Ecto neural progenitor cell (in vitro differentiated cells): ENCODE data around the gene FUT7.
A peak's percentile ranks its signal among the peaks of the same experiment; 100 is the strongest.

Source experiments
- DNase-seq: peaks from one replicate; pipeline ENCODE4 v3.0.0-alpha.2; 2018; ENCODE audit warnings: low spot score

FUT7 gene, protein sequence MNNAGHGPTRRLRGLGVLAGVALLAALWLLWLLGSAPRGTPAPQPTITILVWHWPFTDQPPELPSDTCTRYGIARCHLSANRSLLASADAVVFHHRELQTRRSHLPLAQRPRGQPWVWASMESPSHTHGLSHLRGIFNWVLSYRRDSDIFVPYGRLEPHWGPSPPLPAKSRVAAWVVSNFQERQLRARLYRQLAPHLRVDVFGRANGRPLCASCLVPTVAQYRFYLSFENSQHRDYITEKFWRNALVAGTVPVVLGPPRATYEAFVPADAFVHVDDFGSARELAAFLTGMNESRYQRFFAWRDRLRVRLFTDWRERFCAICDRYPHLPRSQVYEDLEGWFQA

DNA sequence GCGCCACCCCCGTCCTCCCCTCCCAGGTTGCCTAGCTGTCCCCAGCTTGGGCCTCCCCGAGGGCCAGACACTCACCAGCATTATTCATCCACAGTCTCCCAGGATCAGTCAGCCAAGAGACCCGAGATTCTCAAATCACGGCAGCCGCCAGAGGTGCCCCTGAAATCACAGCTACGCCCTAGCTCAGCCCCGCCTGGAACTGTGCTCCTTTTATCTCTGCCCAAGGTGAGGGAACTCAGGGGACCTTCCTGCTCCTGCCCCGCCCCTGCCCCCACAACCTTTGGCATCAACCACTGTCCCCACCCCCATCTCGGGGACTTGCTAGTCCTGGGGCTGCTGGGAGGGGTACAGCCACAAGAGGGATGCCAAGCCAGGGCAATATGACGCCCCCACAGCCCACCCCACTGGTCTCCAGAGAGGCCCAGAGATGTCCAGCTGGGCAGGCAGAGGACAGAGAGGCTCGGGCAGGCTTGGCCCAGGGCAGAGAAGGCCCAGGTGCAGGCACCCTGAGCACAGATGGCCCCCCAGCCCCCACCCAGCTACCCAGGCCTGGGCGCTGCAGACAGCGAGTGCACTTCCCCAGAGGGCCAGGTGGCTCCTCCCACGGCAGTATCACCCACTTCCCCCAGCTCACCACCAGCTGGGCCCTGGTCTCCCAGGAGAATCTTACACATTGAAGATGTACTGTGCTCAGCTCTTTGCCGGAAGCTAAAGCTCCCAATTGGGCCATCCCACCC, at the start of gene FUT7:
FUT7 (minus strand) TSS at position 185 of the 737 bp plus-strand sequence; CDS start at position 88, 97 bp downstream.
- DNase-seq = no peak

DNA sequence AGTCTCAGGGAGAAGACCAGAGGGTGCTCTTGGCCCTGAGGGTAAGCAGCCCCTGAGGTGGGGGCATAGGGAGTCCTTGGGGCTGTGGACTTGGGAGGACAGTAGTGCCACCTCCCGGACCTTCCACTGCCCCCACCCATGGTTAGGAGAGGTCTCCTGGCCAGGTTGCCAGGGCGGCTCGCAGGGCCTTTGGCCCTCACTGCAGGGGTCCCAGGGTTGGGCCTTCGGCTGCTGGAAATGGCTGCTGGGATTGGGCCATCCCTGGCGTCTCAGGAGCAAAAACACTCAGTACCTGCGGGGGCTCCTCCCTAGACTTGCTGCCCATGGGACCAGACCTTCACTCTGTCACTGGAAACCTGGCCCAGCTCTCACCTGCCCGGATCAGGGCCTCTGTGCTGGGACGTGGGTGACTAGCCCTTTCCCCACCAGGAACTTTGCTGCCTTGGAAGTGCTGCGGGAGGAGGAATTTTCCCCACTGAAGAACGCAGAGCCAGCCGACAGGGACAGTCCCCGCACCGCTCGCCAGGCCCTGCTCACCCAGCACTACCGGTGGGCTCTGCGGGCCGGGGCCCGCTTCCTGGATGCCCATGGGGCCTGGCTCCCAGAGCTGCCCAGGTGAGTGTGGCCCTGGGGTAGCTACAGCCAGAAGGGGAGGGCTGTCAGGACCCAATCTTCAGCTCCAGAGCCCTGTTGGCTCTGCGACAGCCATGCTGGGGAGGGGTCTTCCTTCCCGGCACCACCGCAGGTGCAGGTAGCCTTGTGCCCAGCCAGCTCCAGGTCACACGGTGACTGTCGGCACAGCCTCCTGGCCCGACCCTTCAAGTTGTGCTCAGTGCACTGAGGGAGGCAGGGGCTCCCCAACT, 48.6 kb upstream of the FUT7 start:
- DNase-seq = no peak

DNA sequence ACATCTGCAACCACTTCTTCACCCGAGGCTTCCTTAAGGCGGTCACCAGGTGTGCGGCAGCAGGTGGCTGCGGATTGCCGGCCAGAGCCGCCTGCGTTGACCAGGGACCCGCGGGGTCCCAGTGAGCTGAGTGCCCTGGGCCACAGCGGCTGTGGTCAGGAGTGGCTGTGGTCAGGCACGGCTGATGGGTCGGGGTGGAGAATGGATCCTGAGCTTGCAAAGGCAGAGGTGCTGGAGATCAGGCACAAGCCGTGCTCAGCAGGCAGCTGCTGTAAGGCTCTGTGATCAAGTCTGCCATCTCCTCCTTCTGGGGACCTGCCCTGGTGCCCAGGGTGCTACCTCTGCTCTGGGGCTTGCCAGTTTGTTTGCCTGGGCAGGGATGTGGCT, 47.5 kb upstream of the FUT7 start:
- DNase-seq = no peak

DNA sequence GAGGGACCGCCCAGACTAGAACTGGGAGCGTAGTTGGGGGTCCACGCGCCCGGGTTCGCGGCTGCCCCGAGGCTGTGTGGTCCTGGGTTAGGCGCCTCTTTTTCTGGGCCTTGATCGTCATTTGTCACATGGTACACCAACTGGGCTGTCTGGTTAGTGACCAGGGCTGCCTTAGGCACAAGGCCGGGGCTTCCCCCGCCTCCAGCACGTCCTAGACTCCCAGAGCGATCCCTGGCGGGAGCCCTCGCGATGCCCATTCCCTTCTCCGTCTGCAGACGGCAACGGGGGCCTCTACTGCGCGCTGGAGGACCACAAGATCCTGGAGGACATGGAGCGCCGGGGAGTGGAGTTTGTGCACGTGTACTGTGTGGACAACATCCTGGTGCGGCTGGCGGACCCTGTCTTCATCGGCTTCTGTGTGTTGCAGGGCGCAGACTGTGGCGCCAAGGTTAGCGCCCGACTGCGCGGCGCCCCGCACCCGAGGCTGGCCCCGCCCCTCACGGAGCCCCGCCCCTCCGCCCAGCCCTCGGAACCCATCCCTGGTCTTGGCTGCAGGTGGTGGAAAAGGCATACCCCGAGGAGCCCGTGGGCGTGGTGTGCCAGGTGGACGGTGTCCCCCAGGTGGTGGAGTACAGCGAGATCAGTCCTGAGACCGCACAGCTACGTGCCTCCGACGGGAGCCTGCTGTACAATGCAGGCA, 47.0 kb upstream of the FUT7 start:
- DNase-seq = peak; percentile 69

DNA sequence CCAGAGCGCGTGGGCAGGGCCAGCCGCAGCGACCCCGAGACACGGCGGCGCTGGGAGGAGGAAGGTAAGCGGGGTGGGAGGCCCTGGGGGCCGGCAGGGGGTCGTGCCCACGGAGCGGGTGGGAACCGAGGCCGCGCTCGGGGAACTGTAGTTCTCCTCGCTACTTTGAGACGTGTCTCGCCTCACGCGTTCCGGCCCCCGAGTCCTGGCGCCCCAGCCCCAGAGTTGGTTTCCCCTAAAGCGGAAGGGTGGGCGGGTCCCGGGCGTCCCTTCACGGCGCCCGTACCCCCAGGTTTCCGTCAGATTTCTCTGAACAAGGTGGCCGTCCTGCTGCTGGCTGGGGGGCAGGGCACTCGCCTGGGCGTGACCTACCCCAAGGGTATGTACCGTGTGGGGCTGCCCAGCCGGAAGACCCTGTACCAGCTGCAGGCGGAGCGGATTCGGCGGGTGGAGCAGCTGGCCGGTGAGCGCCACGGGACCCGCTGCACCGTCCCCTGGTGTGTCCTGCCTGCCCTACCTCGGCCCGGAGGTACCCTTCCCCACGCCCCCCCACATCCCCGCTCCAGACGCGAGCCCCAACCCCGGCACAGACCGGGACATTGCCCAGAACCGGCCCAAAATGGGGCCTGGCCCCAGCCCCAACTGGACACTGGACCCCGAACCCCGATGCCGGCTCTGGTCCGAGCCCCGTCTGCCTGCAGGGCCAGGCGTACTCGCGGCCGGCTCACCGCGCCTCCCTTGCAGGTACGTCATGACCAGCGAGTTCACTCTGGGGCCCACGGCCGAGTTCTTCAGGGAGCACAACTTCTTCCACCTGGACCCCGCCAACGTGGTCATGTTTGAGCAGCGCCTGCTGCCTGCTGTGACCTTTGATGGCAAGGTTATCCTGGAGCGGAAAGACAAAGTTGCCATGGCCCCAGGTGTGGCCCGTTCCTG, 46.1 kb upstream of the FUT7 start:
- peak; percentile 57 for DNase-seq

DNA sequence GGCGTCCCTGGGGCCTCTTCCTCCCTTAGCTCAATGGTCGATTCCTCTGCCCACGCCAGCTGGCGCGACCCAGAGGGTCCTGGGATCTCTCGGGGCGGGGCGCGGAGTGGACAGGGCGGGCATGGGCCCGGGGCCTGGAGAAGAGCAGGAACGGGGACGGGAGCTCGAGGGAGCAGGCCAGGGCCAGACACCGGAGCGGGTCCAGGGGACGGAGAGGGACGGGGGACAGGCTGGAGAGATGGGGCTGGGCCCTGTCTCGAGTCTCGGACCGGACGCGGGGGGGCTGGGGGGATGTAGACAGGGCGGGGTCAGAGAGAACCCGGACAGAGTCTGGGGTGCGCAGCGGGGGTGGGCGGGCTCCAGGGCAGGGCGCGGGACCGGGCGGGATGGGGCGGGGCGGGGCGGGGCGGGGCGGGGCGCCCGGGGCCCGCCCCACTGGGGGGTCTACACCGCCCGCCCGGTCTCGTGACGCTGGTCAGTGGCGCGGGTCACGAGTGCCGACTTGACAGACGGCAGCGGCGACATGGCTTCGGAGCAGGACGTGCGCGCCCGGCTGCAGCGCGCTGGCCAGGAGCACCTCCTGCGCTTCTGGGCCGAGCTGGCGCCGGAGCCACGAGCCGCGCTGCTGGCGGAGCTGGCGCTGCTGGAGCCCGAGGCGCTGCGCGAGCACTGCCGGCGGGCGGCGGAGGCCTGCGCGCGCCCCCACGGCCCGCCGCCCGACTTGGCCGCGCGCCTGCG, 45.3 kb upstream of the FUT7 start, which contains the start of gene UAP1L1:
UAP1L1 (plus strand) TSS at position 508 of the 738 bp plus-strand sequence; CDS start at position 524, 16 bp downstream.
- peak; percentile 59 for DNase-seq

DNA sequence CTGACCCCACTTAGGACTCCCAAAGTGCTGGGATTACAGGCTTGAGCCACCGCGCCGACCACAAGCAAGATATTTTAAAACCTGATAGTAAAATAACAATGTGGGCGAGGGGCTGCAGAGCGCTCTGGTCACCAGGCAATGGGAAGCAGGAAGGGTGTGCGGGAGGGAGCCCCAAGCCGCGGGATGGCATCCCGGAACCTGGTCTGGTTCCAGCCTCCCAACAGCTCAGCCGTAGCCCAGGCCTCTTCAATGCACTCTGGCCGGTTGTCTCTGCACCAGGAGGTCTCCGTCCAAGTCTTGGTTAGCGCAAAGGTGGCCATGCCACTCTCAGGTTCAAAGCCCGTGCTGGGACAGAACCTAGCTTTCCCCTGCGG, 44.7 kb upstream of the FUT7 start:
- no peak for DNase-seq

DNA sequence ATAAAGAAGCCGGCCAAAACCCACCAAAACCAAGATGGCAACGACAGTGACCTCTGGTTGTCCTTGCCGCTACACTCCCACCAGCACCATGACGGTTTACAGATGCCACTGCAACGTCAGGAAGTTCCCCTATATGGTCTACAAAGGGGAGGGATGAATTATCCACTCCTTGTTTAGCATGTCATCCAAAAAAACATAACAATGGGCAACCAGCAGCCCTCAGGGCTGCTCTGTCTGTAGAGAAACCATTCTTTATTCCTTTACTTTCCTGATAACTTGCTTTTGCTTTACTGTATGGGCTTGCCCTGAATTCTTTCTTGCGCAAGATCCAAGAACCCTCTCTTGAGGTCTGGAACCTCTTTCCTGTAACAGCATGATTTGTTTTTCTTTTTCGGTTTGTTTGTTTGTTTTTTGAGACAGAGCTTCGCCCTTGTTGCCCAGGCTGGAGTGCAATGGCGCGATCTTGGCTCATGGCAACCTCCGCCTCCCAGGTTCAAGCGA, 43.4 kb upstream of the FUT7 start:
- no peak for DNase-seq

DNA sequence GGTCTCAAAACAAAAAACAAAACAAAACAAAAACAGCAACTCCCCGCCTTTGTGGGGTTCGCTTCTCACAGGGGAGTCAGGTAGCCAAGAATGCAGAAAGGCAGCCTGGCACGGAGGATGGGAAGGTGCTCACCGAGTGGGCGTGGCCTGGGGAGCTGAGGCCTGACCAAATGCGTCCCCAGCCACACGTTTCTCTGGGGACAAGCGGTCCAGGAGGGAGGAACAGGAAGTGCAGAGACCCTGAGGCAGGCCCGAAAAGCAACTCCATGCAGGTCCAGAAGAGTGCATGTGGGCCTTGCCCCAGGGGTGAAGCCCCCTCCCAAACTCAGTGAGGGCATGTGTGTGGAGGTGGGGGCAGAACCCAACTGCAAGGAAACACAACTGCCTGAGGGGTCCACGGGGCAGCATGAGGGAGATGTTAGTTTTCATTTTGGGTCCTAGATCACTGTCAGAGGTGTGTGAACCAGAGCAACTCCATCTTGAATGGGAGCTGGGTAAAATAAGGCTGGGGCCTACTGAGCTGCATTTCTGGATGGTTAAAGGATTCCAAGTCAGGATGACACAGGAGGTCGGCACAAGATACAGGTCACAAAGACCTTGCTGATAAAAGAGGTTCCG, 42.9 kb upstream of the FUT7 start:
- DNase-seq = no peak

DNA sequence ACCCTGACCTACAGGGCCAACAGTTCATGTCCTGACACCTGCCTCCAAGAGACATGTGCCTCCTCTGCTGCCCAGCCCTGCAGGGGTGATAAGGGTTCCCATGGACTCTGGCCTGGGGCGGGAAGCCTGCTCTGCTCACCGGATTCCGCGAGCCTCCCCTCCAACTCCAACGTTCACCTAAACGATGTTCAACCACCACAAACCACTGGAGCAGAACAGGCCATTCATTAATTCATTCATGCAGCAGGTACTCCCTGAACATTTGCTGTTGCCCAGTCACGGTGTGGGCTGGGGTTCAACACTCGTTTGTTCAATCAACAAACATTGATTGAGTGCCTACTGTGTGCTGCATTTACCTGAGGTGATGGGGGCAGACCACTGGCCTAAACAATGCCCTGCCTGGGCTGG, 42.1 kb upstream of the FUT7 start:
- DNase-seq = no peak

DNA sequence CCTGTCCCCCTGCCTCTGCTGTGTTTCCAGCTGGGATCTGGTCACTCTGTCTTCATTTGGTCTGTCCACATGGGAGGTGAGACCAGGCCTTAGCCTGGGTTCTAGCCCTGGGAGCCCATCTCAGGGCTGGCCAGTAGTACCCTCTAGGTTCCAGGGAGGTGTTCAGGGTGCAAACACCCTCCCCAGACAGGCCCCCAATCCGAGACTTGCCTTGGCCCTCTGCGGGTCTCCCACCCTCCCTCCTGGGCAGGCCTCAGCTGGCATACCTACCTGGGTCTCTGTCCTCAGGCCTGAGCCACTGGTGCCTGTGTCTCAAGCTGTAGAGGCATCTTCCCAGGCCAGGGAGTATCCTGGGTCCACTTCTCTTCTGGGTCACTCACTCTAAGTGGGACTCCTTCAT, 39.4 kb upstream of the FUT7 start:
- no peak for DNase-seq

DNA sequence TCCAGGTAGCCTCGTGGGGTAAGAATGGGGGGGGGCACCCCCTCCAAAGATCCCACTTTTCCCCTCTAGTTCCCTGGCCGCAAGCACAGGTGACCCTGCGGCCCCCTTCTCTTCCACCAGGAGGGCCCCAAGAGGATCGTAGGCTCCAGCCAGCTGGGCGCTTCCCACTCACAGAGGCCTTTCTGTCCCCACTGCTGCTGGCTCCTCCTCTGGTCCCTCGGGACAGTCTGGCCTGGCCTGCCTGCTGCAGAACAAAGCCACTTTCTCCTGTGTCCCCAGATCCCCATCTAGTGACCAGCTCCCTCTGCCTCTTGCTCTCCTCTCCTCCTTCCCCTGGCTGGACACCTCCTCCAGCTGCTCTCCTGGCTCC, 39.0 kb upstream of the FUT7 start:
- DNase-seq = peak; percentile 77

DNA sequence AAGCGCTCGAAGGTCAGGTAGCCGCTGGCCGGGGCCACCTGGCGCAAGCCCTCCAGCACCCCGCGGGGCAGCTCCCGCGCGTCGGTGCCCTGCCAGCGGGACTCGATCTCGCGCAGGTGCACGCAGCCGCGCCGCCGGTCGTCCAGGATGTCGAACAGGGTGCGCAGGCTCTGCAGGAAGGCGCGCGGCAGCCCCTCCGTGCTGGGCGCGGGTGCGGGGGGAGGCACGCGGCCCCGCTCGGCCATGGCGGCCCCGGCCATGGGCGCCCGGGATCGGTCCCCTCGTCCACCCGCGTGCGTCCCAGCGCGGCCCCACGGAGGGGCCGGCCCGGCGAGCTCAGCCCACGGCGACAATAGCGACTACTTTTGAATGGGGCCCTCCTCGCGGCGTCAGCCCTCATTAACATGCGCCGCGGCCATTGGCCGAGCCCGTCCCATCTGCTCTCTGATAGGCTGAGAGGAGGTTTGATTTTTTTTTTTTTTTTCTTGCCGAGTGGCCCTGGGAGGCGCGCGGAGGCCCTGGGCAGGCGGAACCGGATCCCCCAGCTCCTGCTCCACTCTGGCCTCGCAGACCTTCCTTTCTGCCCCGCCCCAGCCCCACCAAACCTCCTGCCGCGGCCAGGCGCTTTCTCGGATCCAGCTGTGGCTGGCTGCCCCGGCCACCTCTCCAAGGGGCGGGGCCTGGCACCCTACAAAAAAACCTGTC, 38.5 kb upstream of the FUT7 start, which contains the start of gene SAPCD2:
SAPCD2 (minus strand) TSS at position 357 of the 705 bp plus-strand sequence; CDS start at position 260, 97 bp downstream.
- peak; percentile 92 for DNase-seq

DNA sequence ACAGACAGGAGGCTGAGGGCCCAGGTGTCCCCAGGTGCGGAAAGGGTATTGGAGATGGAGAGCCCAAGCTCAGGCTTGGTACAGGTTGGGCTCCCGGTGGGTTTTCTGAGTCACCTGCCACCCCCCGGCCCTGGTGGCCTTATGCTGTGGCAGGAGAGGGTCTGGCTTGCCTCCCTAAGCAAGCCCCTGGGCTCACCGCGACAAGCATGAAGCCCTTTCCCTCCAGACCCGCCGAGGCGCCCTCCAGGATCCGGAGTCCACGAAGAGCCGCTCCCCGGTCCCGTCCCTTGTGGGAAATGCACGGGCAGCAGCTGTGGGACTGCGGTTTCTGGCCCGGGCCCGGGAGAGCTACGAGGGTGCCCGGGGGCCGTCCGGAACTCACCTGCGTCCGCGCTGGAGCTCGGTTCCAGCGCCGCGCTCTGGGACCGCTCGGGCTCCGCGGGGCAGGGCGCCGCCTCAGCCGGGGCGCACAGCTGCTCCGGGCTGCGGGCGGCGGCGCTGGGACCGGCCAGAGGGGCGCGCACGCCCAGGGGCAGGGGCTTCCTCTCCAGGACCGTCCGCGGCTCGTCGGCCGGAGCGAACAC, 37.7 kb upstream of the FUT7 start:
- peak; percentile 68 for DNase-seq

DNA sequence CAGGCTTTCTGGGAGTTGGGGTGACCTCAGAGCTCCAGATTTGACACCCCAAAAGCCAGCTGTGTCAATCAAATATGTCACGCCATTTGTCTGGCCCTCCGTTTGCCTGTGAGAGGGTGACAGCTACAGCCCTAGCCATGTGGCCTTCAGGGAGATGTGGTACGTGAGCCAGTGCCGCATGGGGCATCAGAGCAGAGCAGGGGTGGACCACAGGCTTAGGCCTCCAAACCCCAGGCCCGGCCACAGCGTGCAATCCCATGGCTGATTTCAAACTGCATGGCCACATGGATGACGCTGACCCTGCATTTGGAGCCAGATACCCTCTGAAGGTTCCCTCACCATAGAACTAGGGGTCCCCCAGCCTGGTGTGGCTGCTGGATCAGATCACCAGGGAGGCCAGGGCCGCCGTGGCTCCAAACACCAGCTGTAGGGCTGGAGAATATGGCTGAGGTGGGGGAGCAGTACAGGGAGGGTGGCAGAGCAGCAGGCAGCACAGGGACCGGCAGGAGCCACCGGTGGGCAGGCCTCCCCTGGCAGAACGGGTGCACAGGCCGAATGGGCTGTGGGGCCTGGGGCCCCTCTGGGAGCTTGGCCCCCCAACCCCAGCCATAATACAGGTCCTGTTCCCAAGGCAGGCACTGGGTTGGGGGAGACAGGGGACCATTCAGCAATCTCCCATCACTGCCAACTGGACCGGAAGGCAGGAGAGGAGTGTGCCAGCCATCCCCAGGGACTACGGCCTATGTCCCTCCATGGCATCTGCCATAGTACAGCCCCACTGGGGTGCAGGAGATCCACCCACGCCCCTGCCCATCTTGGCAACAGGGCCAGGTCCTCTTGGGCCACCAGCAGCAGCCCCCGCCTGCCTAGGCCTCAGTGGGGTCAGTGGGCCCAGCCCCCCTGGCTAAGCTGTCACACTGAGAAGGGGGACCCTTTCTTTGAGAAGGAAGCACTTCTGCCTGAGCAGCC, 36.9 kb upstream of the FUT7 start:
- no peak for DNase-seq

DNA sequence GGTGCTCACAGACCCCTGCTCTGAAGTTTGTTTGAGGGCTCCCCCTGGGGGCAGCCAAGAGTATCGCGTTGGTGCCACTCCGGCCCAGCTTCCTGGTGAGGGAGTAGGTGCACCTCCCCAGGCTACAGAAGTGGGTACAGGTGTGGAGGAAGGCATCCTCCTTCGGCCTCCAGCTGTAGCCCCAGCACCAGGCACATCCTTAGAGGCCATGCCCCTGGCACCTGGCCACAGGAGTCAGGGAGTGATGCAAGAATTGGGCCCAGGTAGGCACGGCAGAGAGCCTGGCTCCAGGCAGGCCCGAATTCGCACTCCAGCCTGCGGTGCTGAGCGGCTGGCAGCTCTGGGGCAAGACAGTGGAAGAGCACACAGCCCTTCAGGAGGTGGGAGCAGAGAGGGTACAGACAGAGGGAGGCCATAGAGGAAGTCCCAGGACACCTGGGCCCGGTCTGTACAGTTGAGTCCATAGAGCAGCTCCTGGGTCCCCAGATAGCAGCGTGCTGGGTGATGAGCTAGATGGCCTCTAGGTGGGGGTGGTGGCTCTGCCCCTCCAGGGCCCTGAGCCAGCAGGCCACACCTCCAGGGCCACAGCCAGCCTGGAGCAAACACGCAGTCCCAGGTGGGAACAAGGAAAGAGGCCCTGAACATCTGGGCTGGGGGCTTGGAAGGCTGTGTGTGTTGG, 36.1 kb upstream of the FUT7 start:
- peak; percentile 82 for DNase-seq
